Heart right ventricle (tissue), 16 donors: ENCODE measurements around the gene DAPK1. TPM values are rescaled to one million over a fixed set of nuclear protein-coding genes. Genes with fewer than 3 reads are reported as not detected.
A peak's percentile ranks its signal among the peaks of the same experiment; 100 is the strongest.

Experiments
- ATAC-seq, 8 donors: fragments of 200-7000 bp; cut with Tn5 transposase; one replicate each; pipeline ENCODE4 v1.9.1; 2020; ENCODE audit warnings: mild to moderate bottlenecking in 8 of 8, moderate library complexity in 8 of 8, moderate number of reproducible peaks in 1 of 8
- DNase-seq, 2 donors: peaks; one replicate each; pipeline ENCODE4 v3.0.0-alpha.2; 2020
- H3K27ac ChIP-seq, 10 donors: fragments of 200-600 bp; sonication (generic) in 2 of 10; one replicate each; pipeline versions ENCODE4 v1.5.0 to v1.8.0; 2020 to 2022; ENCODE audit warnings: mild to moderate bottlenecking in 3 of 10
- H3K27me3 ChIP-seq, 7 donors: fragments of 200-600 bp; one replicate each; pipeline ENCODE4 v1.8.0; 2021 to 2022; ENCODE audit warnings: mild to moderate bottlenecking in 2 of 7
- H3K36me3 ChIP-seq, 9 donors: fragments of 200-600 bp; sonication (generic) in 1 of 9; one replicate each; pipeline versions ENCODE4 v1.5.0 to v1.8.0; 2020 to 2022; ENCODE audit warnings: mild to moderate bottlenecking in 2 of 9
- H3K4me1 ChIP-seq, 9 donors: fragments of 200-600 bp; sonication (generic) in 1 of 9; one replicate each; pipeline versions ENCODE4 v1.5.0 to v1.8.0; 2020 to 2022; ENCODE audit warnings: mild to moderate bottlenecking in 4 of 9
- H3K4me3 ChIP-seq, 10 donors: fragments of 200-600 bp; sonication (generic) in 2 of 10; one replicate each; pipeline versions ENCODE4 v1.5.0 to v1.8.0; 2020 to 2022; ENCODE audit warnings: mild to moderate bottlenecking in 7 of 10, moderate library complexity in 2 of 10
- H3K9me3 ChIP-seq, 11 donors: fragments of 200-600 bp in 10 of 11; sonication (generic) in 2 of 11; one replicate each; pipeline versions ENCODE4 v1.5.0 to v1.8.0; 2013 to 2022; ENCODE audit warnings: mild to moderate bottlenecking in 2 of 11, control low read depth in 1 of 11, moderate library complexity in 1 of 11
- CTCF ChIP-seq, 9 donors: fragments of 200-600 bp; sonication (generic) in 2 of 9; IDR thresholded peaks; one replicate each; pipeline versions ENCODE4 v1.5.0 to v1.8.0; 2021 to 2022; ENCODE audit warnings: antibody characterized with exemption in 9 of 9, mild to moderate bottlenecking in 5 of 9, moderate library complexity in 1 of 9
- WGBS, 2 donors: extraction: QIAGEN DNeasy Blood & Tissue Kit; methylation state at CpG; one replicate each; pipeline ENCODE4 v1.1.7; 2013; ENCODE audit warnings: inconsistent platforms in 1 of 2; 5-methylcytosine and 5-hydroxymethylcytosine counted together
- intact Hi-C, 10 donors: fragments of 100-400 bp; cut with DNase I; formaldehyde crosslinking; loops; one replicate each; pipeline versions ENCODE4 v1.11.1 to v1.14.2; 2022
- polyA plus RNA-seq, 2 donors: library from polyadenylated mRNA; stranded (reverse); fragments of 200-250 nt; gene quantifications; one replicate each; pipeline ENCODE4 v1.2.3, GENCODE V29; 2013
- total RNA-seq, 10 donors: library from RNA; stranded (reverse); fragmentation: NEBNext Ultra II Directional in 3 of 10; extraction: Animal tissue kit (Norgen Biotek cat#: 25700) in 3 of 10; gene quantifications; one replicate each; pipeline versions ENCODE4 v1.2.1 to v1.2.4, GENCODE V29; 2021 to 2023
- donor health status: Arrhythmogenic right ventricular cardiomyopathy.
- donor health status: ischemic (EF 13 %, LVEDD 7.1; RV severe dilation, severe dysfunction).
- donor health status: healthy with polysubstance abuse.
- donor health status: DM: no; HTN: yes; CAD: no.
- donor health status: DM: no; HTN: no; CAD: no.
- donor health status: ischemic (EF 25% LVEDD 6.9; RV normal size, moderate dysfunction).
- donor health status: ischemic (EF 25% LVEDD 5.7; RV mildly dilated, moderate dysfunction).
- donor health status: healthy.
- donor health status: DM: yes; HTN: yes; CAD: no.
- donor health status: Ischemic cardiomyopathy.
- donor health status: ischemic (EF 35%, LVEDD 5.7; RV mildly dilated, moderate dysfunction).
- donor health status: nonischemic (EF 11% LVEDD 7.7; RV severe dilation, severe dysfunction).
- donor health status: DM: yes; HTN: yes; CAD: no.
- donor health status: PGD.
- donor health status: ischemic (EF 29% LVEDD 5.4; RV normal size, mild dysfunction).
- donor health status: nonischemic (EF 23%, LVEDD 6.1; RV moderate dilation, normal function).

The DAPK1 gene
- total and polyA plus RNA-seq, 12 donors: 1.1 to 15.5 (median 4.2) TPM

GRCh38 chr9:87577746-87578145 lies 80.1 kb downstream of the DAPK1 start:
- Histone ChIP-seq H3K36me3 (no peaks in the 10 kb centered on the region), H3K27me3 (no peaks in the 10 kb centered on the region), H3K27ac (no peak overlapping the region), H3K4me1 (peaks cover 0 to 37% (median 10%) of the 10 kb centered on the region in 9 donors), H3K4me3 (no peak overlapping the region), H3K9me3 (no peaks in the 10 kb centered on the region)
- no peak for TF ChIP-seq CTCF (IDR thresholded peaks at IDR 0.05)
- no peak for DNase-seq
- intact Hi-C loops: no loop called here
- WGBS, 2 donors: 97% methylated on average over 7 of the region's 7 CpGs
- ATAC-seq: no peak

- H3K36me3 ChIP-seq: no peaks in the 10 kb centered on the region
- peaks cover 0 to 37% (median 10%) of the 10 kb centered on the region in 9 donors for H3K4me1 ChIP-seq
- H3K4me3 ChIP-seq: no peak overlapping the region
- 84 to 85% methylated on average over 2 of the region's 2 CpGs for WGBS, 2 donors
- DNase-seq: no peak
- TF ChIP-seq CTCF (IDR thresholded peaks at IDR 0.05): no peak
- intact Hi-C loops: no loop called here
- H3K27ac ChIP-seq: no peak overlapping the region
- no peaks in the 10 kb centered on the region for H3K27me3 ChIP-seq
- ATAC-seq: no peak
- H3K9me3 ChIP-seq: no peaks in the 10 kb centered on the region
These were observed 81.0 kb downstream of the DAPK1 start for GRCh38 chr9:87578625-87579024.

GRCh38 chr9:87579781-87580541 lies 82.3 kb downstream of the DAPK1 start:
- Histone ChIP-seq H3K4me3 (no peak overlapping the region), H3K27ac (no peak overlapping the region), H3K36me3 (no peaks in the 10 kb centered on the region), H3K27me3 (no peaks in the 10 kb centered on the region), H3K4me1 (peaks cover 0 to 37% (median 10%) of the 10 kb centered on the region in 9 donors), H3K9me3 (no peaks in the 10 kb centered on the region)
- DNase-seq: no peak
- ATAC-seq: peak in 1 of 8 donors; percentile 37
- intact Hi-C loops: no loop called here
- no peak for TF ChIP-seq CTCF (IDR thresholded peaks at IDR 0.05)
- WGBS, 2 donors: 87 to 99% methylated on average over 2 of the region's 2 CpGs

GRCh38 chr9:87580941-87581438 lies 83.3 kb downstream of the DAPK1 start:
- no peak overlapping the region for H3K27ac ChIP-seq
- H3K27me3 ChIP-seq: no peaks in the 10 kb centered on the region
- no peak for ATAC-seq
- no peaks in the 10 kb centered on the region for H3K36me3 ChIP-seq
- H3K9me3 ChIP-seq: no peaks in the 10 kb centered on the region
- no peak overlapping the region for H3K4me3 ChIP-seq
- intact Hi-C loops: no loop called here
- WGBS, 2 donors: 89 to 93% methylated on average over 10 of the region's 10 CpGs
- H3K4me1 ChIP-seq: peaks cover 0 to 37% (median 10%) of the 10 kb centered on the region in 9 donors
- TF ChIP-seq CTCF (IDR thresholded peaks at IDR 0.05): no peak
- no peak for DNase-seq
